ENCODE results near the gene PROS1. TPM values are rescaled to one million over a fixed set of nuclear protein-coding genes. Genes with fewer than 3 reads are reported as not detected.

Gene PROS1
- total and polyA plus RNA-seq, 2 of the 8 experiments (the other 6 are each of a cell fraction or from before 2014, with no cell fraction given): 0.65 to 2.5 TPM

DNA sequence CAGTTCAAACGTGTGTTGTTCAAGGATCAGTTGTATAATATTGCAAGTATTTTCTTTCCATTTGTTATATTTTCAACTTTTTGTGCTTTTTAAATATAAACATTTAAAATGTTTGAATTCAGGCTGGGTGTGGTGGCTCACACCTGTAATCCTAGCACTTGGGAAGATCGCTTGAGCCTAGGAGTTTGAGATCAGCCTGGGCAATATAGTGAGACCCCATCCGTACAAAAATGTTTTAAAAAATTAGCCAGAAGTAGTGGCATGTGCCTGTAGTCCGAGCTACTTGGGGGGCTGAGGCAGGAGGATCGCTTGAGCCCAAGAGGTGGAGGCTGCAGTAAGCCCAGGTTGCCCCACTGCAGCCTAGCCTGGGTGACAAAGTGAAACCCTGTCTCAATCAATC lies 10.9 kb upstream of the PROS1 start:
- POLR2A ChIA-PET (ENCODE audit: partially characterized antibody): no interaction called here
- Histone ChIP-seq H2AK5ac (ENCODE audit: low read depth, low read length) (no peak overlapping the region), H3K4me2 (ENCODE audit: insufficient read depth in 1 of 2, low read depth in 2 of 2, low read length in 2 of 2) (no peak overlapping the region), H3K9me3 (ENCODE audit: insufficient read depth in 2 of 2, low read depth in 1 of 2, low read length in 1 of 2) (no peaks in the 10 kb centered on the region), H3K36me3 (ENCODE audit: control insufficient read depth in 2 of 4, insufficient read depth in 4 of 4, low read length in 3 of 4) (no peaks in the 10 kb centered on the region), H3K79me2 (ENCODE audit: control insufficient read depth in 1 of 2, insufficient read depth in 2 of 2, low read length in 2 of 2) (peaks cover 0 to 38% of the 10 kb centered on the region in 2 experiments; a peak in 2 of 4 replicates), H2AFZ (ENCODE audit: low read length) (no peak overlapping the region), H2BK15ac (ENCODE audit: low read length) (no peak overlapping the region), H3K79me1 (ENCODE audit: low read depth, low read length) (no peaks in the 10 kb centered on the region; the same call in 1 of the 2 replicates), H3K9ac (replicated peaks in 1 of 4; ENCODE audit: extremely low read depth in 1 of 4, low read depth in 3 of 4, low read length in 3 of 4) (no peak overlapping the region), H3K4ac (replicated peaks; ENCODE audit: insufficient read length, low read depth, low read length) (no peak overlapping the region), H3K14ac (ENCODE audit: insufficient read length) (no peak overlapping the region), H3K4me1 (replicated peaks in 1 of 4; ENCODE audit: control insufficient read depth in 3 of 4, insufficient read depth in 4 of 4, low read length in 3 of 4) (peaks cover 0 to 3% (median 0%) of the 10 kb centered on the region in 4 experiments; a peak in 1 of 7 replicates), H2BK120ac (replicated peaks; ENCODE audit: low read depth, low read length) (no peak overlapping the region), H3K4me3 (ENCODE audit: extremely low read depth in 1 of 4, insufficient read depth in 2 of 4, low read depth in 3 of 4, low read length in 4 of 4) (no peak overlapping the region), H2BK12ac (ENCODE audit: low read depth, low read length) (no peak overlapping the region), H3K27ac (ENCODE audit: low read depth, low read length) (no peak overlapping the region), H4K5ac (ENCODE audit: insufficient read length, low read depth, low read length) (no peak overlapping the region), H3K23me2 (ENCODE audit: low read depth, low read length) (no peaks in the 10 kb centered on the region), H4K20me1 (replicated peaks in 1 of 2; ENCODE audit: control insufficient read depth in 1 of 2, insufficient read depth in 2 of 2, low read length in 2 of 2) (no peaks in the 10 kb centered on the region), H4K91ac (replicated peaks; ENCODE audit: insufficient read length, low read length) (no peak overlapping the region), H3K56ac (replicated peaks; ENCODE audit: insufficient read length, low read depth, low read length) (no peak overlapping the region), H3K27me3 (replicated peaks in 1 of 4; ENCODE audit: control insufficient read depth in 3 of 4, extremely low read depth in 1 of 4, insufficient read depth in 3 of 4, low read length in 3 of 4) (no peaks in the 10 kb centered on the region), H2BK20ac (ENCODE audit: low read length) (no peak overlapping the region), H3K23ac (ENCODE audit: insufficient read length) (no peak overlapping the region), H2BK5ac (ENCODE audit: low read depth, low read length) (no peak overlapping the region), H3K18ac (ENCODE audit: extremely low read depth, low read length) (no peak overlapping the region), H4K8ac (ENCODE audit: extremely low read depth, insufficient read depth, low read length) (no peak overlapping the region)
- FAIRE-seq (no peak), DNase-seq (ENCODE audit: low read depth in 1 of 2, low spot score in 2 of 2) (no peak)
- TF ChIP-seq BCL11A (IDR thresholded peaks at IDR 0.05; ENCODE audit: low read depth in 2 of 2, low read length in 2 of 2) (no peak), POLR2A (IDR thresholded peaks at IDR 0.05; ENCODE audit: control extremely low read depth in 1 of 2, low read depth in 2 of 2, low read length in 2 of 2) (no peak), ZNF274 (IDR thresholded peaks at IDR 0.05; ENCODE audit: borderline replicate concordance, extremely low read depth, low read length) (no peak), GABPA (IDR thresholded peaks at IDR 0.05; ENCODE audit: borderline replicate concordance, insufficient read depth, low read length) (no peak), CHD1 (IDR thresholded peaks at IDR 0.05; ENCODE audit: low read depth, low read length) (no peak), HDAC6 (IDR thresholded peaks at IDR 0.05; ENCODE audit: low read depth, low read length) (no peak), SAP30 (IDR thresholded peaks at IDR 0.05; ENCODE audit: insufficient read depth, insufficient replicate concordance, low read length) (no peak)
- TF ChIP-seq, protein P1, sequence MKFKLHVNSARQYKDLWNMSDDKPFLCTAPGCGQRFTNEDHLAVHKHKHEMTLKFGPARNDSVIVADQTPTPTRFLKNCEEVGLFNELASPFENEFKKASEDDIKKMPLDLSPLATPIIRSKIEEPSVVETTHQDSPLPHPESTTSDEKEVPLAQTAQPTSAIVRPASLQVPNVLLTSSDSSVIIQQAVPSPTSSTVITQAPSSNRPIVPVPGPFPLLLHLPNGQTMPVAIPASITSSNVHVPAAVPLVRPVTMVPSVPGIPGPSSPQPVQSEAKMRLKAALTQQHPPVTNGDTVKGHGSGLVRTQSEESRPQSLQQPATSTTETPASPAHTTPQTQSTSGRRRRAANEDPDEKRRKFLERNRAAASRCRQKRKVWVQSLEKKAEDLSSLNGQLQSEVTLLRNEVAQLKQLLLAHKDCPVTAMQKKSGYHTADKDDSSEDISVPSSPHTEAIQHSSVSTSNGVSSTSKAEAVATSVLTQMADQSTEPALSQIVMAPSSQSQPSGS (IDR thresholded peaks at IDR 0.05; ENCODE audit: low read length): no peak
- TF ChIP-seq, protein P2, sequence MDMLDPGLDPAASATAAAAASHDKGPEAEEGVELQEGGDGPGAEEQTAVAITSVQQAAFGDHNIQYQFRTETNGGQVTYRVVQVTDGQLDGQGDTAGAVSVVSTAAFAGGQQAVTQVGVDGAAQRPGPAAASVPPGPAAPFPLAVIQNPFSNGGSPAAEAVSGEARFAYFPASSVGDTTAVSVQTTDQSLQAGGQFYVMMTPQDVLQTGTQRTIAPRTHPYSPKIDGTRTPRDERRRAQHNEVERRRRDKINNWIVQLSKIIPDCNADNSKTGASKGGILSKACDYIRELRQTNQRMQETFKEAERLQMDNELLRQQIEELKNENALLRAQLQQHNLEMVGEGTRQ (IDR thresholded peaks at IDR 0.05; ENCODE audit: low read length): no peak
- TF ChIP-seq, protein P3, sequence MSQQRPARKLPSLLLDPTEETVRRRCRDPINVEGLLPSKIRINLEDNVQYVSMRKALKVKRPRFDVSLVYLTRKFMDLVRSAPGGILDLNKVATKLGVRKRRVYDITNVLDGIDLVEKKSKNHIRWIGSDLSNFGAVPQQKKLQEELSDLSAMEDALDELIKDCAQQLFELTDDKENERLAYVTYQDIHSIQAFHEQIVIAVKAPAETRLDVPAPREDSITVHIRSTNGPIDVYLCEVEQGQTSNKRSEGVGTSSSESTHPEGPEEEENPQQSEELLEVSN (IDR thresholded peaks at IDR 0.05): no peak
- 85% methylated on average over 5 of the region's 5 CpGs; no CpG with 5 or more reads in 1 of the 2 experiments for WGBS, 2 experiments (ENCODE audit: extremely low coverage in 1 of 2, insufficient coverage in 1 of 2, insufficient read length in 1 of 2, insufficient replicate concordance in 2 of 2, low coverage in 1 of 2, low lambda C conversion rate in 2 of 2, missing lambda C conversion rate in 1 of 2)
- CTCF ChIA-PET (ENCODE audit: partially characterized antibody): no interaction called here
